T-helper 22 cell (primary cell): ENCODE data around the gene AMBRA1.
"Not testable (repeated sequence)": the region's sequence is repeated elsewhere in the genome, so short reads cannot be mapped to it uniquely, and the experiment has no call there.

Experiments used
- DNase-seq: peaks from one replicate; pipeline ENCODE4 v3.0.0-alpha.2; 2020; ENCODE audit warnings: low read depth

Gene AMBRA1

DNA sequence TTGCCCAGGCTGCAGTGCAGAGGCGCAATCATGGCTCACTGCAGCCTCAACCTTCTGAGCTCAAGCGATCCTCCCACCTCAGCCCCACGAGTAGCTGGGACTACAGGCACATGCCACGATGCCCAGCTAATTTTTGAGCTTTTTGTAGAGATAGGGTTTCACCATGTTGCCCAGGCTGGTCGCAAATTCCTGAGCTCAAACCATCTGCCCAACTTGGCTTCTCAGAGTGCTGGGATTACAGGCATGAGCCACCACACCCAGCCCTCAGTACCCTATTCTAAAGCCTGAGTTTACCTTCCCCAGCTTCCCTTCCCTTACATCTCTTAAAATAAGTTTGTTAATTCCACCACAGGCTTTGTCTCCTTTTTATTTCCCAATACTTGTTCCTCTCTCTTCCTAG lies 59.1 kb downstream of the AMBRA1 start:
- DNase-seq: no peak

DNA sequence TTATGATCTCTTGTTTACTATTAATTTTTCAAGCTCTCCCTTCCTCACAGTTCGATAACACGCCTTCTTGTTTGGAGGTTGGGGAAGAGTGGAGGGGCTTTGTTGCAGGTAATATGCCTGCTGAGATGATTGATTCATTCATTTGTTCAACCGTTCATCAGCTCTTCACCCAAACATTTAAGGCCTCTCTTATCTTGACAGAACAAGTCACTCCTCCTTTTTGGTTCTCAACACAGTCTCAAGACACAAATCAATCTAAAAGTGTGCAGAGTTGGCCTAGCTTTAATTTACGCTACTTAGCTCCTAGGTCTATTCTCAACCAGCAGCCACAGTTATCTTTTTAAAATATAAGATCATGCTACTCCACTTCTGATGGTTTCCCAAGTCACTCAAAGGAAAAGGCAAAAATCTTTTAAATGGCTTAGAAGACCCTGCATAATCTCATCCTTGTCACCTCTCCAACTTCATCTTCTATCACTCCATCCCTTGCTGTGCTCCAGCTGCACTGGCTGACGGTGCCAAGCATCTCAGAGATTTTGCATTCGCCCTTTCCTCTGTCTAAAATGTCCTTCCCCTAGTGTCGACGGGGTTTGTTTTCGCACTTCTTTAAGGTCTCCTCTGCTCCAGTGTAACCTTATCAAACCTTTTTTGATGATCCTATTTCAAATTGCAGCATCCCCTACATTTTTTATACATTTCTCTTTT lies 60.3 kb downstream of the AMBRA1 start:
- no peak for DNase-seq

DNA sequence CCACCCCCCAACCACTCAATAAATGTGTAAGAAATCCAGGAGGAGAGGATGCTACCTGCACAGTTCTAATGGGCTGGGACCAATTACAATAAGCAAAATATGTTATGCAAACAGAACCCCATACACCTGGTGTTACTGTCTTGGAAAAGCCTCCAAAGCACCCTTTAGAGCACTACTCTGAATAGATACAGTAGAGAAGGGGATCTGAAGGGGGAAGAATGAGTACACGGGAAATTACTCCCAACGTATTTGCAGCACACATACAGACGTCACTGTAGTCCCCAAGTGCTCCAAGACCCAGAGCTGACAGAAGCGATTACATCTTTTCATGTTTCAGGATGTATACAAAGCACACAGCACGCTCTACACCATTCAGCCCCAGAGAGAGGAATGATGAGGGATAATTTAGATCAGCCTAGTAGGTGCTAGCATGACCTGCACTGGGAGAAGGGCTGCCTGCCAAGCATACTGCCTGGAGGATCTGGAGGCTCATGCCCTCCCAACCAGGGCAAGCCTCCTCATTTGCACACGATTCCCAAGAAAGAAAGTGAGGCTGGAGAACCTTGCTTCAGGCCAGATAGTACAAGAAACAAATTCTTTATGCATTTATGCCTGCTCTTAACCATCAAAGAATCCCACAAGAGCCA lies 63.8 kb downstream of the AMBRA1 start:
- DNase-seq: no peak

DNA sequence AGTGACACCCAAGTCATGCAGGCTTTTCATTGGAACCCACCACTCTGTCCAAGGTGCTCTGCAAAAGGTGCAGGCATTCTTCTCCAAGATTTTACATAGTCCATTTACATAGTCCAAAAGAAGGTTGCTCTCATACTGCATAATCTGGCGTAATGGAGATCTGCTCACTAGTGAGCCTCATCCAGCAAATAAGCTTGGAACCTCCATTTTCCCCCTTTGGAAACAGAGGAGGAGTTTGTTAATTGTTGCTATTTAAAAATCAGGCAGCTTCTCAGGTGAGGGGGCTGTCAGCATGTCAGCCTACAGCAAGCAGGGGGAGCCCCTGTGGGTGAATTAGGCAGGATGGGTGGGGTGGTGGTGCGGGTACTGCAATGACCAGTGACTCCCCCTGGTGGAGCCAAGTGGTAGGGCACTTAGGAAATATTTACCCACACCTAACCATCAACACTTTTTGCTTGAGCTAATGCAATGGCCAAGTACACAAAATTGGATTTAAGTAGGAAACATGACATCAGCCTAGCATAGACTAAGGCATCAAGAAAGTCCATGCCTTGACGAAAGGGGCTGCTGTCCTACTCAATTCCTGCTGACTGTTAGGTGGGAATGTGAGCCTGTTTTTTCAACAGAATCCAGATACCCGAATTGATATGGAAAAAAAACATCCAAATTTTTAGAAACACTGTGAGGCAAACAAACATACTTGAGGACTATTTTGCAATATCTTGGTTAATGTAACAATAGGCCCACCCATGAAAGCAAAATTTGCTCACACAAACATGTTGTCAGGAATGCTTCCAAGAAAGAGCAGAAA lies 64.5 kb downstream of the AMBRA1 start:
- peak; percentile 41 for DNase-seq

DNA sequence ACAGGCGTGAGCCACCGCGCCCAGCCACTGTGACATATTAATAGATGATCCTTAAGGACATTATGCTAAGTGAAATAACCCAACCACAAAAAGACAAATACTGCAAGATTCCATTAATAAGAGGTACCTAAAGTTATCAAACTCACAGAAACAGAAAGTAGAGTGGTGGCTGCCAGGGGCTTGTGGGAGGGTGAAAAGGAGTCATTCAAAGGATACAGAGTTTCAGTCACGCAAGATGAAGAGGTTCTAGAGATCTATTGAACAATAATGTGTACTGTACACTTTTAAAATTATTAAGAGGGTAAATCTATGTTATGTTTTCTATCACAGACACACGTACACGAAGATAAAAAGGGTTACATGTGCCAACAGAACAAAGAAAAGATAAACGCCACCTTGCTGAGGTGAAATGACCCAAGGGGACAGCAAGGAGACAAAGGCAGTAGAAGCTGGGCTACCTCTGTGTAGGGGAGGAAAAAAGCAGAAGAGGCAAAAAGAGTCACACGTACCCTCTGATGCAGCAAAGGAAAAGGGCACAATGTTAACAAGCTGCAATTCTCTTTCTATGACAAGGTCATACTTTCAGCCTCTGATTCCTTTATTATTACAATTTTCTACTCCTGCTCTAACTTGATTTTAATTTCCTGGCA lies 65.3 kb downstream of the AMBRA1 start:
- DNase-seq: no peak

DNA sequence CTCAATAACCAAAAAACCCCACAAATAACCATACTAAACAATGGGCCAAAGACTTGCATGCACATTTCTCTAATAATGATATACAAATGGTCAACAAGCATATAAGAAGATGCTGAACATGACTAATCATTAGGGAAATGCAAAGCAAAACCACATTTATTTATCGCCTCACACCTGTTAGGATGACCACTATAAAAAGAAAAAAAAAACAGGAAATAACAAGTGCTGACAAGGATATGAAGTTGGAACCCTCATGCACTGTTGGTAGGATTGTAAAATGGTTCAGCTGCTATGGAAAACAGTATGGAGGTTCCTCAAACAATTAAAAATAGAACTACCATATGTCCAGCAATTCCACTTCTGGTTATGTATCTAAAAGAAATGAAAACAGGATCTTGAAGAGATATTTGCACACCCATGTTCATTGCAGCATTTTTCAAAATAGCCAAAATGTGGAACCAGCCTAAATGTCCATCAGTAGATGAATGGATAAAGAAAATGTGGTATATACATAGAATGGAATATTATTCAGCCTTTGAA lies 66.2 kb downstream of the AMBRA1 start:
- no peak for DNase-seq

DNA sequence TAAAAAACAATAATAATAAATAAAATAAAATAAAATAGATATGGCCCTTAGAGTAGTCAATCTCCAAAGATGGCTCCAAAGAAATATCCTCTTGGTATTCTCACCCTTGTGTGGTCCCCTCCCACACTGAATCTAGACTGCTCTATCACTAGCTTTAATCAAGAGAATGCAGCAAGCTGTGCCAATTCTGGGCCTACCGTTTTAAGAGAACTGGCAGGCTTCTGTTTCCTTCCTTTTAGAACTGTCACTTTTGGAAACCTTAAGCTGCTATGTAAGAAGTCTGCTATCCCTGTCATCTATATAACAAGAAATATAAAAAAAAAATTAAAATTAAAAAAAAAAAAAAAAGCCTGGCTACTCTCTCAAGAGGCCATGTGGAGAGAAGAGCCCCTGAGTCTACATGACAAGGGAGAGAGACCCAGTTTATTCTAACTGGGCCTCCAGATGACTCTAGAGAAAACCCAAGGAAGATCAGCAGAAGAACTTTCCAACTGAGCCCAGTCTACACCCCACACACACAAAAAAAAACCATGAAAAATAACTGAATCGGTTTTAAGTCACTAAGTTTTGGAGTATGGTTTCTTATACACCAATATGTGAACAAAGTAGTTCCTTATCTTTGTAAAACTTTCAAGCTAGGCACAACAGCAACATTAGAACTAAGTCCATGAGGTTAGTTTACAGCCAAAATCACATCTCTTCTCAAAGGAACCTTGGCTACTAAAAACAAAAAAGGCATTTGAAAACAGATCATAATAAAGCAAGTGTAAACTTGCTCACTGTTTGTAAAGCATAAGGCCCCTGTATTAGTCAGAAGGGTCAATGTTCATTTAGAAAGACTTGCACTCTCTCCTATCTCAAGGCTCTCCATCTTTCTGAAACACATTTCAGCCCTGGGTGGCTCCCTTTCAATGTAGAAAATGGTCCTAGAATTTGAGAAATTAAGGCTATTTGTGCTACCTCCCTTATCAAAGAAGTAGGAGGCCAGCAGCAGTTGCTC lies 67.3 kb downstream of the AMBRA1 start:
- DNase-seq: no peak

DNA sequence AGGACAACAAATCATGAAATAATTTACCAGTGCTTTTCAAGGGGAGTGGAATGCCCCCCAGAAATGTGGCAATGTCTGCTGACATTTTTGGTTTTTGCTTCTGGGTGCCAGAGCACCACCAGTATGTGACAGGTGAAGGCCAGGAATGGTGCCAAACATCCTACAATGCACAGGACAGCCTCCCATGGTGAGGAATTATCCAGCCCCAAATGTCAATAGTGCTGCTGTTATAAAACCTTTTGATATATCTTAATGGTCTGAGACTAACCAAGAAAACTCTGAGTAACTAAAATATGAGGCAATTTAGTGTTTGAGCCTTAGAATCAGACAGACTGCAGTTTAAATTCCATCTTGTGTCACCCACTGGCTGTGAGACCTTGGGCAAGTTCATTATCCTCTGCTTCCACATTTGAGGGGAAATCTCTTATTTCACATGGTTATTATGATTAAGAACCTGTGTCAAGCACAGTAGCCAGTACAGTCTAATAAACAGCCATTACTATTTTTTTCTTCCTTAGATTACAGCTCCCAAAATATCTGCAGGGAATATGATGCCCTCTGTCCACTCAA lies 69.5 kb downstream of the AMBRA1 start:
- DNase-seq: no peak

DNA sequence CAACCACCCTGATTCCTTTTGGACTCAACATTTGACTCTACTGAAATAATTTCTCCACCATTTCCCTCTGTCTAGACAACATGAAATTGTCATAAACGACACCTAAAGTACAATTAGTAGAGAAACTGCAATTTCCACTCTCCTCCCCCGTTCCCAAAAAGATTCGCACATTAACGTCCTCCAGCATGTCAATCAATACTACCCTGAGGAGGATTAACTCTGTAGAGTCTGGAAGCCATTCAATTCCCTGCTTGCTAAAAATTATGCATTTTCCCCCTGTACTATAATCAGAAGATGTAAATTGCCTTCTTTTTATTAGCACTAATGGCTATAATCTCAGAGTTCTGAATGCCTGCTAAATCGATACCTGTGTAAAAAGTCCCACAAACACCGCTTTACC lies 70.5 kb downstream of the AMBRA1 start:
- no peak for DNase-seq

DNA sequence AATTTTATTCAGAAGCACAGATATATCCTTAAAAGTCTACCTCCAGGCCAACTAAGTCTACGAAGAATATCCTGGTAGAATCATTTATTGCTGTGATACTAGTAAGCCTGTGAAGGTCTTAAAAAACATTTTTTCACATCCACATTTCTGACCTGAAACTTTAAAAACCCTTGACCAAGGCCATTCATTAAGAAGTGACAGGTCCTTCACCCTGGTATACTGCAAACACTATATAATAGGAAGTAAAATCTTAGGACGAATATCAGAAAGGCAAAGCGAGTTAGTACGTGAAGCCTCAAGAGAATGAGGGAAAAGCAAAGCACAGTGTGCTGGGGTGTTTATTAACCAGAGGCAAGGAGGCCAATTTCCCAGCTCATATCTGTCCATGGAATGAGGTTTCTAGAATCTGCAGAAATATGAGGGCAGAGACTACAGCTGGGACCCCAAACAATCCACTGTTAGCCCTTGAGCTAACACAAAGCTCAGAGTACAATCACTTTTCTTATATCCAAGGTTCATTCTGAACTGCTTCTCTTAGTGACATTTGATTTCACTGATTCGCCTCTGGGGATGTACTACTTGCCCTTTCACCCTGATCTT lies 71.0 kb downstream of the AMBRA1 start:
- no peak for DNase-seq

DNA sequence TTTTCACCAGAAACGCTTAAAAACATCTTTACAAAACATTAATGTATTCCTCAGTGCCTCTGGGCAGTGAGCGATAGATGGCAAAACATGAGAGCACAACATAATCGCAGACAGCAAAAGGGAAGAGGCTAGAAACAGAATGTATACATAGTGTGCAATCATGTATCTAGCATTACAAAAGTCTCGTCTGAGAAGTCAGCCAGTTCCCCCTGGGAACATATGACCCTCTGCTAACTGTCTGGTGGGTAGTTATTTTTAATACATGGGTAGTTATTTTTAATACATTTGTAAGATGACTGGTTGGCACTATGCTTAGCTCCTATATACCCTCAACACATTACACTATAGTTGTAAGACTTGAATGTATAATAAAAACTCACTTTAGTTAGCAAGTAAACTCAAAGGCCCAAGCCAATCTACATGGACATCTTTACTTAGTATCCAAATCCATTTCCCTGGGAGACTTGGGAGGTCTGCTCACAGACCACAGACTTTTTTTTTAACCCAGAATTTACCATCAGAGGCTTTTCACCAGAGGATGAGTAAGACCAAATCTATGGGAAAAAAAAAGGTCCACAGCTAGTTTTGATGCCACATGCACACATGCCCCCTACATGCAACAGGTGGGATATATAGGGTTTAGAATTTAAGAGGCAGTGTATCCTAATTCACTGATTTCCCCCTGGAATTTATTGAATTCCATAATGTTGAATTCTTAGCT lies 71.7 kb downstream of the AMBRA1 start:
- DNase-seq: no peak

DNA sequence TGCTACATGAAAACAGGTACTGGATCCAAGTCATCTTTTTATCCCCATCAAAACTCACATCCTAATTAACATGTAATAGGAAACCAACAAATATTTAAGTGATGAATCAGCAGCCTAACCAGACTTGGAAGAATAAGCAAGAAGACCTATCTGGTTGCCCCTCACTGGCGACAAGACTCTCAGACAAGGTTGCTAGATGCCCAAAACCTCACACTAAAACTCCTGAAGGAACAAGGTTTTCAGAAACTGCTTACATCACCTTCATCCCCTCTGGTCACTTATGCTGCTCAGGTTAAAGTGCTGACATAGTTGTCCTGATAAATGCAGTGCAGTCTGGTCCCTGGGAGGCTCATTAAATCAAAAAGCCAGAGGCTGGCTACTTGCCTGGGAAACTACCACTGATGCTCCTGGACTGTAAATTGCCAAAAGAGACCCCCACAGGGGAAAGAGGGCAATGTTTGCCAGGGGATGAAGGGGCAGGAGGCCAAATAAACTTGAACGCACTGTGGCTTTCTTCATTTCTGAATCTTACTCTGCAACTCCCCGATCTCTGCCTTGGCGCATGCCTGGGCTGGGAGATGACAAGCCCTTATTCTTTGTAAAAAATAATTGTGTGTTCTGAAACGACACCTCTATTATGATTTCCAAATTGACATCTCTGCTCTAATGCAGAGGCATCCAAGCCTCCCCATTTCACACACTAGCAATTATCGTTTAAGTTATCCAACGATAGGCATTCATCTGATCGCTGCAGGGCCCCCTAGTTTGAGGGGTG lies 72.7 kb downstream of the AMBRA1 start:
- no peak for DNase-seq

DNA sequence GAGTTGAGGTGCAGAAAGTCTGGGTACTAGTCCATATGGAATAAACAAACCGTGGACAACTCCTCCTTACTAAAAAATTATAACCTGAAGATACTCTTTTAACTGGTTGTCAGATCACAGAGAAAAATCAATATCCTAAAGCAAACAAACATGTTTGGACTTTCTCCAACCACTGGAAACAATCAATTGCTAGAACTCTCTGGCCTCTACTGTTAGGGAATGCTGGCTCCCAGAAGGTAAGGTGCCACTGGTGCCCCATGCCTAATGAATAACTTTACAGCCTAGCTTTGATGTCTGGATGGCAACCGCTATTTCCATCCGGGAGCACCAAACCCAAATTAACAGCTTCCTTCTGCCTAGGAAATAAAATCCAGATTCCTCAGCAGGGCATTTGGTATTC lies 74.5 kb downstream of the AMBRA1 start:
- no peak for DNase-seq

DNA sequence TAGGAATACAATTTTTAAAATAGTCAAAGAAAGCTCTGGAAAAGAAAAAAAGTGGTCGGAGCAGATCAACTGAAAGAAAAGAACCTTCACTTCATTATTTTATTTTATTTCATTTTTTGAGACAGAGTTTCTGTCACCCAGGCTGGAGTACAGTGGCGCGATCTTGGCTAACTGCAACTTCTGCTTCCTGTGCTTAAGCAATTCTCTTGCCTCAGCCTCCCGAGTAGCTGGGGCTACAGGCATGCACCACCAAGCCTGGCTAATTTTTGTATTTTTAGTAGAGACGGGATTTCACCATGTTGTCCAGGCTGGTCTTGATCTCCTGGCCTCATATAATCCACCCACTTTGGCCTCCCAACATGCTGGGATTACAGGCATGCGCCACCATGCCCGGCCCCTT lies 74.9 kb downstream of the AMBRA1 start:
- DNase-seq: not testable (repeated sequence)

DNA sequence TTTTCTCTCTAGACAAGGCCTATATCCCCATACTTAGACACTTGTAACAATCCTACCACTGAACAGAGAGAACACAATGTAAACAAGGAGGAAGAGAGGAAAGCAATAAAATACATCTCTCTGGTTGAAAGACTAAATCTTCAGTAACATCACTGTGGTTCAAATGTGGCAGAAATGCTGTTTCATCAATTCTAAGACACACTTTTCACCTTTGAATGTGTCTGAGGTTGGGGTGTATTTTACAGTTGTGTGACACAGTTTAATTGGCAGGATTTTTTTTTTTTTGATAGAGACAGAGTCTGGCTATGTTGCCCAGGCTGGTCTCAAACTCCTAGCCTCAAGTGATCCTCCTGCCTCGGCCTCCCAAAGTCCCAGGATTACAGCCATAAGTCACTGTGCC lies 79.5 kb downstream of the AMBRA1 start:
- DNase-seq: no peak

DNA sequence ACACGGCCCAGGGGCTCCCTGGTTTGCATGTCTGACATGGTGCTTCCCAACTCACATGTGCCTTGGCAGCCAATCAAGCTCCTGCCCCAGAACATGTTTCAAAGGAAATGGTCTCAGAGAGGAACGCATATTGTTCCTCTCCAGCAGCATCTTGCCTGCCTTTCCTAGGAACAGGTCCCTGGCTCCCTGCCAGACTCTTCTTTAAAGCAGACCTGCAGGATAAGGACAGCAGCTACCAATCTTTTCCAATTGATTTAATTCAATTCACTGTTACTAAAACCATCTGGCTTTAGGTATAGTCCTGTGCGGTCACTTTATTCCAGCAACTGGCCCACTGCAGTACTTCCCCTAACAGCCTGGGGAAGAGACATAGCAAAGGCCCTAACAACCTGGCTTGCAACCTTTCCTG lies 79.9 kb downstream of the AMBRA1 start:
- DNase-seq: no peak

DNA sequence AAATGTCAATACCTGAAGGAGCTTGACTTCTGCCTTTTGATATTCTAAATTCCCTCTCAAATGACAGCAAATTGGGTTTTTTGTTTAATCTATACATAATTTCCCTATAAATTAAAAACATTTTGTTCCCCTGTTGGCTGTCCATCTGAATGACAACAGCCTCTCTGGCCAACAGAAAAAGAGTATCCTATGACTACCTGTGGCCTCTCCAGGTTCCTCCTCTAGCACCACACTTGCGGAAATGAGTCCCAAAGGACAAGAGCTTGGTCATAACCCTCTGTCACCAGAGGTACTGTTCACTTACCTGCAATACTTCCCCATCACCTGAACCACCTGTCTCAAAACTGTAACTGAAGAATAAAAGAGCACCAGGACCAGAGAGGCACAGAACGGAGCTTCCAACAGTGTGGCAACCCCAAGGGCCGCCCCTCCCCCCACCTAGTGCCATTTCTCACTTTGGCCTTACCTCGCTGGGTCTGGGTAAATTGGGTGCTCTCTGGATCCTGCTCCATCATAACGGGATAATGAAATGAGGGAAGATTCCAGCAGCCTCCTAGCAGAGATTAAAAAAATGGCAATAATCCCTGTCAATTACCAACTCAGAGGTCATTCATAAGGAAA lies 81.5 kb downstream of the AMBRA1 start:
- no peak for DNase-seq

DNA sequence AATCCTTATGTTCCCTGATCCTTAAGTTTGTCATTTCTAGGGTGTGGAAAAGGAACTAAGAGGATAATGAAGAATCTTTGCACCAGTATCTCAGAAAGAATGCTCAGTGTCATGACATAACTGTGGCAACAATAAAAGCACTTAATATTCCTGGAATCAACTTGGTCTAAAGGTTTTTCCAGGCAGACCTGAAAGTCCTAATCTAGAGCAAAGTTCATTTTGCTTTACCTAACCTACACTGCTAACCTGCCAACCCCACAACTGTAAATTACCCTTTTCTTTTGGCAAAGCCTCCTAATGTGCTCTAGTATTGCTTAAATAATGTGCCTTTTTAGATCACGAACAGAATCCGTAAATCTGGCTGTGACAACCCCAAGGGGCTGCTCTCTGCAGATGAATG lies 82.5 kb downstream of the AMBRA1 start:
- no peak for DNase-seq
